ENCODE data around the gene CAMTA1. TPM values are rescaled to one million over a fixed set of nuclear protein-coding genes. Genes with fewer than 3 reads are reported as not detected.
"Not testable (repeated sequence)": the region's sequence is repeated elsewhere in the genome, so short reads cannot be mapped to it uniquely, and the experiment has no call there.

Gene CAMTA1
- polyA plus RNA-seq, result 10 to 100 TPM; 52.7 to 89.0 (median 71.0) TPM

- Mint-ChIP-seq H3K27ac (peak within 1 kb of the TSS; percentile 86 to 97 (median 94)), H3K4me3 (peak within 1 kb of the TSS; percentile 90 to 98 (median 97)), H3K4me1 (peaks cover 34 to 42% of the 10 kb centered on the region in 2 donors), H3K36me3 (no peaks in the 10 kb centered on the region), H3K27me3 (ENCODE audit: low read depth in 3 of 3) (peaks cover 10 to 24% (median 11%) of the 10 kb centered on the region in 3 donors), H3K9me3 (no peaks in the 10 kb centered on the region)
- DNase-seq, result no peak
Measured at GRCh38 chr1:6785318-6785727, at the start of gene CAMTA1. Gene CAMTA1 (plus strand): TSS chr1:6785454. CDS start chr1:6785531, 77 bp downstream.

DNA sequence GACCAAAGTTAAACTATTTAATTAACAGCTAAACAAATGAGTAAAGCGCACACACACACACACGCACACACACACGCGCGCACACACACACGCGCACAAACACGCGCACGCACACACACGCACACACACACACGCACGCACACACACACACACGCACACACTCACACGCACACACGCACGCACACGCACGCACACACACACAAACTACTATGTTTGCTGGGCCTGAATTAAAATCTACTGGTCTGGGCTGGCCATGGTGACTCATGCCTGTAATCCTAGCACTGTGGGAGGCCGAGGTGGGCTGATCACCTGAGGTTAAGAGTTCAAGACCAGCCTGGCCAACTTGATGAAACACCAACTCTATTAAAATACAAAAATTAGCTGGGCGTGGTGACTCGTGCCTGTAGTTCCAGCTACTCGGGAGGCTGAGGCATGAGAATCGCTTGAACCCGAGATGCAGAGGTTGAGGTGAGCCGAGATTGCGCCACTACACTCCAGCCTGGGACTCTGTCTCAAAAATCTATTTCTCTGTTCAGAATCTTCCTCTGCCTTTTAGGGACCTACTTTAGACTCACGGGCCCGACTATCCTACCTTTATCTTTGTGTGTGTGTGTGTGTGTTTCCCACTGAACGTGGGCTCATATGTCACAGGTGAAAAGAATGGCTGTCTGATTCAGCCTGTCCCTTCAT lies 46.1 kb upstream of the CAMTA1 start:
- H3K27ac Mint-ChIP-seq, result no peak overlapping the region
- no peak overlapping the region for H3K4me3 Mint-ChIP-seq
- no peaks in the 10 kb centered on the region for H3K36me3 Mint-ChIP-seq

GRCh38 chr1:6742676-6743188 lies 42.5 kb upstream of the CAMTA1 start:
- H3K9me3 Mint-ChIP-seq, DNase-seq: not testable (repeated sequence)

More for the DNA sequence above, 46.1 kb upstream of the CAMTA1 start:
- Mint-ChIP-seq H3K4me1 (peaks cover 13% of the 10 kb centered on the region in 2 donors), H3K27me3 (ENCODE audit: low read depth in 3 of 3) (peaks cover 9 to 19% (median 13%) of the 10 kb centered on the region in 3 donors), H3K9me3 (no peaks in the 10 kb centered on the region)
- no peak for DNase-seq

GRCh38 chr1:6743189-6744101 lies 41.8 kb upstream of the CAMTA1 start:
- Mint-ChIP-seq H3K4me1 (peaks cover 13% of the 10 kb centered on the region in 2 donors), H3K4me3 (peak overlapping the region in 1 of 5 donors; percentile 15), H3K27ac (peak overlapping the region in 2 of 6 donors; percentile 10 to 41), H3K27me3 (ENCODE audit: low read depth in 3 of 3) (peaks cover 4 to 17% (median 11%) of the 10 kb centered on the region in 3 donors), H3K36me3 (no peaks in the 10 kb centered on the region), H3K9me3 (no peaks in the 10 kb centered on the region)
- DNase-seq, result peak; percentile 24 to 54 (median 34)

More at GRCh38 chr1:6742676-6743188, 42.5 kb upstream of the CAMTA1 start:
- H3K4me3 Mint-ChIP-seq, H3K36me3 Mint-ChIP-seq: not testable (repeated sequence)
- Mint-ChIP-seq H3K4me1 (peaks cover 13% of the 10 kb centered on the region in 2 donors), H3K27me3 (ENCODE audit: low read depth in 3 of 3) (peaks cover 7 to 16% (median 11%) of the 10 kb centered on the region in 3 donors), H3K27ac (peak overlapping the region in 1 of 6 donors; percentile 10)

DNA sequence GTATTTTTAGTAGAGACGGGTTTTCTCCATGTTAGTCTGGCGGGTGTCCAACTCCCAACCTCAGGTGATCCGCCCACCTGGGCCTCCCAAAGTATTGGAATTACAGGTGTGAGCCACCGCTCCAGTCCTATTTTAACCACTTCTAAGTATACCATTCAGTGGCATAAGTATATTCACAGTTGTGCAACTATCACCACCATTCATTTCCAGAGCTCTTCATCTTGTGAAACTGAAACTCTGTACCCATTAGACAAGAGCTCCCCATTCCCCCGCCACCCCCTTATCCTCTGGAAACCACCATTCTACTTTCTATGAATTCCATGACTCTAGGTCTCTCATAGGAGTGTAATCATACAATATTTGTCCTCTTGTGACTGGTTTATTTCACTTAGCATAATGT lies 40.2 kb upstream of the CAMTA1 start:
- H3K27ac Mint-ChIP-seq, result no peak overlapping the region
- H3K4me1 Mint-ChIP-seq, result peaks cover 13% of the 10 kb centered on the region in 2 donors
- no peak overlapping the region for H3K4me3 Mint-ChIP-seq
- peaks cover 6 to 14% (median 12%) of the 10 kb centered on the region in 3 donors for H3K27me3 Mint-ChIP-seq (ENCODE audit: low read depth in 3 of 3)
- no peak for DNase-seq
- no peaks in the 10 kb centered on the region for H3K9me3 Mint-ChIP-seq
- H3K36me3 Mint-ChIP-seq, result no peaks in the 10 kb centered on the region

DNA sequence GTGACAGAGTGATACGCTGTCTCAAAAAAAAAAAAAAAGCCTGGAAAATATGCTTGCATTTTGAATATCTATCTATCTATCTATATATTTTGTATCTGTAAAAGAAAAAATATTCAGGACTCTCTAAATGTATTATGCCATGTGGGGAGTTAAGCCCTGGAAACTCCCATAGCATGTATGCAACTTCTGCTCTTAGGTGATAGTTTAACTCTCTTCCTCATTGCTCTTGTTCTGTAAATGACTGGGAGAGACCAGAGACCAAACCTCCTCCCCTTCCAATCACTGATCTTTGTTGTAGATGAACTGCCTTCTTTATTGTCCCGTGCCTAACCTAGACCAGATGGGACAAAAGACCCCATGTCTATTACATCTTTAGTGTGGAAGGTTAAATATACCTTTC lies 37.6 kb upstream of the CAMTA1 start:
- H3K4me1 Mint-ChIP-seq, result peaks cover 12 to 13% of the 10 kb centered on the region in 2 donors
- no peak for DNase-seq
- H3K27me3 Mint-ChIP-seq (ENCODE audit: low read depth in 3 of 3), result peaks cover 5 to 11% (median 7%) of the 10 kb centered on the region in 3 donors
- no peak overlapping the region for H3K4me3 Mint-ChIP-seq
- no peaks in the 10 kb centered on the region for H3K9me3 Mint-ChIP-seq
- H3K36me3 Mint-ChIP-seq, result no peaks in the 10 kb centered on the region
- no peak overlapping the region for H3K27ac Mint-ChIP-seq

DNA sequence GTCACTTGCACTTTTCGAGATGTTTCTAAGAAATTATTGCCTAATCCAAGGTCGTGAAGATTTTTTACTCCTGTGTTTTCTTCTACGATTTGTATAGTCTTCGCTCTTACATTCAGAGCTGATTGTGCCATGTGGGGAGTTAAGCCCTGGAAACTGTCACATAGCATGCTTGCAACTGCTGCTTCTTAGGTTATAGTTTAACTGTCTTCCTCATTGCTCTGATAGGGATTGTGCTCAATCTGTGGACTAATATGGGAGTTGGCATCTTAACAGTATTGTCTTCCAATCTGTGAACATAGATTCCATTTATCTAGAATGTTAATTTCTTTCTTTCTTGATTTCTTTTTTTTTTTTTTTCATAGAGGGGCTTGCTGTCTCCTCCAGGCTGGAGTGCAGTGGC lies 34.8 kb upstream of the CAMTA1 start:
- H3K27me3 Mint-ChIP-seq (ENCODE audit: low read depth in 3 of 3), result peaks cover 4 to 6% (median 5%) of the 10 kb centered on the region in 3 donors
- H3K4me1 Mint-ChIP-seq, result no peaks in the 10 kb centered on the region
- no peaks in the 10 kb centered on the region for H3K9me3 Mint-ChIP-seq
- no peak for DNase-seq
- no peaks in the 10 kb centered on the region for H3K36me3 Mint-ChIP-seq
- no peak overlapping the region for H3K27ac Mint-ChIP-seq
- no peak overlapping the region for H3K4me3 Mint-ChIP-seq

- Mint-ChIP-seq H3K4me3 (no peak overlapping the region), H3K27me3 (ENCODE audit: low read depth in 3 of 3) (peaks cover 5 to 7% (median 6%) of the 10 kb centered on the region in 3 donors), H3K4me1 (no peaks in the 10 kb centered on the region), H3K27ac (no peak overlapping the region), H3K36me3 (no peaks in the 10 kb centered on the region), H3K9me3 (no peaks in the 10 kb centered on the region)
- no peak for DNase-seq
Measured at GRCh38 chr1:6753320-6754140, 31.7 kb upstream of the CAMTA1 start.

DNA sequence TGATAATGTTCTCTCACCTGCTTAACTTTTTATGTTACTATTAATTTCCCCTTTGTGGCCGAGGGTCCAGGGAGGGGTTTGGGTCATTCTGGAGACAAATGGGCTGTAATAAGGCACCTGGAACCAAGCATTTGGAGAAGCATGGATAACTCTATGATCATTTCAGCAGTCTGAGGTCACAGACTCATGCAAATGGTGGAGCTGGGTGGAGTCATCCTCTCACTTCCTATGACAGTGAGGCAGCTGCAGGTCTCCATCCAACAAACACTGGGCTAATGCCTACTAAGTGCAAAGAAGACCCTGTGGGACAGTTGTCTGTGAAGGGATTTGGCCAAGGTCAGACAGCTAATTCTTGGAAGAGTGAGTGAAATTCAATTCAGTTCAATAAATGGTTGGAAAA lies 28.8 kb upstream of the CAMTA1 start:
- Mint-ChIP-seq H3K4me1 (no peaks in the 10 kb centered on the region), H3K4me3 (no peak overlapping the region), H3K36me3 (no peaks in the 10 kb centered on the region), H3K9me3 (no peaks in the 10 kb centered on the region), H3K27me3 (ENCODE audit: low read depth in 3 of 3) (peaks cover 2 to 5% (median 4%) of the 10 kb centered on the region in 3 donors), H3K27ac (no peak overlapping the region)
- no peak for DNase-seq

DNA sequence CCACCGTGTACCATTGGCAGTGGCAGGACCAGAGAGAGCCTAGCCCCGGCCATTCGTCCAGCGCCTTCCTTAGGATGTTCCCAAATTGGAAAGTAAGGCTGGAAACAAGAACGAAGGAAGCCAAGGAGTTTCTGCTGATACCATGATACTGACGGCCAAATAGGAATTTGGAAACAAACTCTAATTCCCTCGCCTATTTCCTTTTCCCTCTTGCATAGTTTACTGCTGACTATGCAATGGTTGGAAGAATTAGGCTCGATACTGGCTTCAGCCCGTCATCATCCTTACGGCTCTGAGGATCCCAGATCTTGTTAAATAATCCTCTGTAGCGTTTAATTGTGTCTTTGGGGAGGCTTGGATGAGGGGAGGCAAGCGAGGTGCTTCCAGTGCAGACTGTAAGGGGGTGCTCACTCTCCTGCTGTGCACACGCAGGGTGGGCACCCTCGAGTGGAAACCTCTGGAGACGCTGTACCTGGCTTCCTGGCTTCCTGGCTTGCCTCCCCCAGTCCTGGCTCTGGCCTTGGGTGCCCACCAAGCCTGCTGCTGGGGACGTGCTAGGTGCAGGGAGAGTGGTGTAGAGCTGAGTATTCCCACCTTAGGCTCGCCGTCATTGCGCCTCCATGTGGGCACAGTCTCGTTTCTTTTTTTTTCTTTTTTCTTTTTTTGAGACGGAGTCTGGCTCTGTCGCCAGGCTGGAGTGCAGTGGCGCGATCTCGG lies 27.4 kb upstream of the CAMTA1 start:
- H3K9me3 Mint-ChIP-seq, result no peaks in the 10 kb centered on the region
- H3K4me1 Mint-ChIP-seq, result no peaks in the 10 kb centered on the region
- no peak overlapping the region for H3K4me3 Mint-ChIP-seq
- no peak overlapping the region for H3K27ac Mint-ChIP-seq
- no peak for DNase-seq
- H3K27me3 Mint-ChIP-seq (ENCODE audit: low read depth in 3 of 3), result peaks cover 2 to 5% (median 4%) of the 10 kb centered on the region in 3 donors
- no peaks in the 10 kb centered on the region for H3K36me3 Mint-ChIP-seq

- no peak for DNase-seq
- no peak overlapping the region for H3K27ac Mint-ChIP-seq
- no peaks in the 10 kb centered on the region for H3K4me1 Mint-ChIP-seq
- peaks cover 2 to 8% (median 6%) of the 10 kb centered on the region in 3 donors for H3K27me3 Mint-ChIP-seq (ENCODE audit: low read depth in 3 of 3)
- H3K9me3 Mint-ChIP-seq, result no peaks in the 10 kb centered on the region
- H3K36me3 Mint-ChIP-seq, result no peaks in the 10 kb centered on the region
- no peak overlapping the region for H3K4me3 Mint-ChIP-seq
Measured at GRCh38 chr1:6761196-6761737, 24.0 kb upstream of the CAMTA1 start.

DNA sequence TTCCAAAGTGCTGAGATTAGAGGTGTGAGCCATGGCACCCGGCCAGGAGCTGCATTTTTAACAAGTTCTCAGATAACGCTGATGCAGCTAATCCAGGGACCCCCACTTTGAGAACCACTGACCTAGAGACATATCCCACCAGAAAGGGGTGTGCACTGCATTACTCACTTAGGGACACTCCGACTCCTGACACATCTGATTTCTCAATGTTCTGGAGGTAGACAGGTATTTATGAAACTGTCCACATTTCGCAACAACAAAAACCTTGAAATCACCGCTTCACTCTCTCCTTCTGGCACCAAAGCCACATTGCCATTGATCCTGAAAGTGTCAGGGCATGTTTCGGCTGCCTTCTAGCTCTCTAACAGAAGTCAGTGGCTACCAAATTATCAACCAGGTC lies 23.2 kb upstream of the CAMTA1 start:
- DNase-seq, result no peak
- Mint-ChIP-seq H3K4me1 (no peaks in the 10 kb centered on the region), H3K4me3 (no peak overlapping the region), H3K9me3 (no peaks in the 10 kb centered on the region), H3K36me3 (no peaks in the 10 kb centered on the region), H3K27me3 (ENCODE audit: low read depth in 3 of 3) (peaks cover 2 to 8% (median 6%) of the 10 kb centered on the region in 3 donors), H3K27ac (no peak overlapping the region)

All from immature natural killer cell (primary cell).